K562 (cell line): ENCODE data around the gene MPG. TPM values are rescaled to one million over a fixed set of nuclear protein-coding genes. Genes with fewer than 3 reads are reported as not detected.

Source experiments
- ATAC-seq: fragments of 200-7000 bp; cut with Tn5 transposase; 3 replicates; pipeline ENCODE4 v1.9.1; 2020; ENCODE audit warnings: moderate library complexity
- BruUV-seq: library from RNA; stranded (reverse); fragments of 400-500 nt; replicated peaks from 2 replicates; lab custom pipeline; 2021; lab: Mats Ljungman, UMichigan
- CTCF ChIA-PET: fragments of 300-600 bp; formaldehyde crosslinking; extraction: SDS; loops from one replicate; lab custom pipeline; 2021; ENCODE audit warnings: low intra/inter-chr PET ratio; lab: Yijun Ruan, JAX
- POLR2A ChIA-PET: fragments of 300-600, 350-650 bp; sonication (Branson Sonifier 250); formaldehyde crosslinking; extraction: SDS; loops from one replicate; lab custom pipeline; 2021; ENCODE audit warnings: antibody characterized with exemption, inconsistent platforms; lab: Yijun Ruan, JAX
- DNase-seq, 4 experiments: peaks; one replicate each; pipeline versions ENCODE4 v3.0.0 to v3.0.0-alpha.2; 2011 to 2018; ENCODE audit warnings: low spot score in 3 of 4, mixed read lengths in 3 of 4; ENCODE audit errors: extremely low read depth in 1 of 4
- FAIRE-seq: peaks from 2 replicates; lab custom pipeline; 2011; peaks lifted over from hg19 to GRCh38; lab: Jason Lieb, UNC
- H2AFZ ChIP-seq: 2 replicates; pipeline ENCODE4 v1.6.0; 2011; ENCODE audit warnings: low read depth, low read length, control low read depth, inconsistent platforms
- H3K27ac ChIP-seq: fragments of 200-600 bp; 3 replicates; pipeline ENCODE4 v1.8.0; 2011; ENCODE audit warnings: low read depth, mild to moderate bottlenecking, control low read depth, inconsistent platforms, low read length, moderate library complexity, mixed read lengths; ENCODE audit errors: extremely low read depth
- H3K27me3 ChIP-seq, 2 experiments: fragments of 300-600 bp in 1 of 2; 2 replicates in 1 of 2; 3 replicates in 1 of 2; pipeline versions ENCODE4 v1.6.0 to v1.8.0; 2011; ENCODE audit warnings: inconsistent platforms in 2 of 2, low read length in 2 of 2, mild to moderate bottlenecking in 1 of 2, mixed read lengths in 1 of 2, moderate library complexity in 1 of 2; ENCODE audit not compliant: control insufficient read depth in 2 of 2, insufficient read depth in 2 of 2
- H3K36me3 ChIP-seq: fragments of 300-600 bp; 3 replicates; pipeline ENCODE4 v1.8.0; 2011; ENCODE audit warnings: mild to moderate bottlenecking, low read length, inconsistent platforms; ENCODE audit not compliant: control insufficient read depth, insufficient read depth
- H3K4me1 ChIP-seq, 2 experiments: fragments of 200-600 bp in 1 of 2; replicated peaks in 1 of 2; 2 replicates in 1 of 2; 3 replicates in 1 of 2; pipeline versions ENCODE4 v1.5.1 to v1.8.0; 2011; ENCODE audit warnings: inconsistent platforms in 2 of 2, low read length in 2 of 2, mild to moderate bottlenecking in 1 of 2, mixed read lengths in 1 of 2, moderate library complexity in 1 of 2; ENCODE audit not compliant: control insufficient read depth in 2 of 2, insufficient read depth in 2 of 2
- H3K4me2 ChIP-seq: 2 replicates; pipeline ENCODE4 v1.6.1; 2011; ENCODE audit warnings: low read length, control low read depth, inconsistent platforms, mixed read lengths; ENCODE audit not compliant: insufficient read depth
- H3K4me3 ChIP-seq: fragments of 200-600 bp; sonication (generic), shearing (Covaris generic); 2 replicates; pipeline ENCODE4 v1.5.1; 2016; ENCODE audit warnings: control low read depth, inconsistent platforms
- H3K79me2 ChIP-seq: fragments of 200-600 bp; 3 replicates; pipeline ENCODE4 v1.8.0; 2011; ENCODE audit warnings: low read length, inconsistent platforms; ENCODE audit not compliant: control insufficient read depth, insufficient read depth
- H3K9ac ChIP-seq, 2 experiments: 2 replicates each; pipeline versions ENCODE4 v1.6.0 to v1.6.1; 2011; ENCODE audit warnings: low read depth in 2 of 2, low read length in 2 of 2, control low read depth in 1 of 2, inconsistent platforms in 1 of 2, mild to moderate bottlenecking in 1 of 2, mixed read lengths in 1 of 2; ENCODE audit not compliant: insufficient read depth in 1 of 2
- H3K9me1 ChIP-seq: one replicate; pipeline ENCODE4 v1.6.0; 2011; ENCODE audit warnings: inconsistent platforms, mild to moderate bottlenecking, low read length, moderate library complexity; ENCODE audit not compliant: control insufficient read depth, insufficient read depth
- H3K9me3 ChIP-seq: replicated peaks from 2 replicates; pipeline ENCODE4 v1.5.1; 2011; ENCODE audit warnings: low read depth, low read length, inconsistent platforms; ENCODE audit not compliant: control insufficient read depth, insufficient read depth
- H4K20me1 ChIP-seq: replicated peaks from 2 replicates; pipeline ENCODE4 v1.6.1; 2011; ENCODE audit warnings: low read length, inconsistent platforms, mixed read lengths; ENCODE audit not compliant: control insufficient read depth, insufficient read depth
- ARID2 ChIP-seq: fragments of 450-650 bp; IDR thresholded peaks from 2 replicates; pipeline ENCODE4 v1.6.1; 2017; ENCODE audit warnings: antibody characterized with exemption, mild to moderate bottlenecking
- BHLHE40 ChIP-seq: IDR thresholded peaks from 2 replicates; pipeline ENCODE4 v1.6.1; 2011; ENCODE audit warnings: low read length, improper control_type of control experiment
- HDAC1 ChIP-seq, 2 experiments: fragments of 450-650 bp; IDR thresholded peaks; 2 replicates each; pipeline ENCODE4 v1.6.1; 2016 to 2017; ENCODE audit warnings: inconsistent platforms in 1 of 2, mild to moderate bottlenecking in 1 of 2, moderate library complexity in 1 of 2
- HDAC3 ChIP-seq: fragments of 450-650 bp; IDR thresholded peaks from 2 replicates; pipeline ENCODE4 v1.6.1; 2018; ENCODE audit warnings: borderline replicate concordance, mild to moderate bottlenecking, moderate library complexity; ENCODE audit not compliant: partially characterized antibody
- KDM1A ChIP-seq, 2 experiments: fragments of 450-650 bp; IDR thresholded peaks; 2 replicates each; pipeline ENCODE4 v1.6.1; 2016; ENCODE audit warnings: mild to moderate bottlenecking in 2 of 2
- MIER1 ChIP-seq: fragments of 450-650 bp; IDR thresholded peaks from 2 replicates; pipeline ENCODE4 v1.6.1; 2016; ENCODE audit warnings: antibody characterized with exemption, mild to moderate bottlenecking, low read depth
- NFRKB ChIP-seq: fragments of 450-650 bp; IDR thresholded peaks from 2 replicates; pipeline ENCODE4 v1.6.1; 2016; ENCODE audit warnings: low read depth
- POLR2A ChIP-seq: fragments of 450-650 bp; conservative IDR thresholded peaks from 2 replicates; pipeline ENCODE4 v1.6.1; 2016
- RBFOX2 ChIP-seq: fragments of 200-400 bp; formaldehyde crosslinking; IDR thresholded peaks from 2 replicates; pipeline ENCODE4 v1.6.1; 2017; ENCODE audit warnings: low read depth, mild to moderate bottlenecking, low read length, moderate library complexity
- STAT5A ChIP-seq: IDR thresholded peaks from 2 replicates; pipeline ENCODE4 v1.6.1; 2012; ENCODE audit warnings: low read length, inconsistent platforms, borderline replicate concordance
- SUPT5H ChIP-seq: fragments of 450-650 bp; IDR thresholded peaks from 2 replicates; pipeline ENCODE4 v1.6.1; 2016
- TOE1 ChIP-seq, 2 experiments: fragments of 450-650 bp in 1 of 2; sonication (generic) in 1 of 2; formaldehyde crosslinking in 1 of 2; IDR thresholded peaks; 2 replicates each; pipeline versions ENCODE4 v1.7.1 to v1.8.0; 2016 to 2022; ENCODE audit warnings: borderline replicate concordance in 2 of 2, mild to moderate bottlenecking in 2 of 2, antibody characterized with exemption in 1 of 2, inconsistent platforms in 1 of 2, low read depth in 1 of 2, missing genetic modification reagents in 1 of 2, moderate library complexity in 1 of 2
- ZFP1 ChIP-seq: fragments of 450-650 bp; formaldehyde crosslinking; IDR thresholded peaks from 2 replicates; pipeline ENCODE4 v1.4.0; 2020; ENCODE audit warnings: mild to moderate bottlenecking, mixed read lengths
- WGBS: fragments of 100-300 bp; shearing (Covaris generic); methylation state at CpG from one replicate; pipeline ENCODE4 v1.1.6; 2016; ENCODE audit warnings: low coverage, mixed read lengths; ENCODE audit not compliant: insufficient coverage; ENCODE audit errors: missing lambda C conversion rate; 5-methylcytosine and 5-hydroxymethylcytosine counted together
- in situ Hi-C: fragments of 300-500 bp; cut with MboI; formaldehyde crosslinking; loops from 4 replicates; pipeline ENCODE4 v1.15.0; 2018; ENCODE audit warnings: inconsistent platforms, mixed read lengths
- intact Hi-C: fragments of 100-400 bp; cut with micrococcal nuclease; formaldehyde crosslinking; loops from 2 replicates; pipeline ENCODE4 v1.14.2; 2022
- polyA plus RNA-seq, 8 experiments: library from polyadenylated mRNA; depleted of rRNA in 4 of 8; stranded (reverse) in 5 of 8; unstranded in 3 of 8; fragments of >200 nt; fragmentation: Nextera tagmentation in 2 of 8; fragmentation: Illumina TruSeq in 1 of 8; extraction: Ambion mirVana in 2 of 8; extraction: Trizol in 1 of 8; gene quantifications; 2 replicates each; pipeline versions ENCODE4 v1.2.1 to v1.2.3, GENCODE V29; 2011 to 2014; ENCODE audit warnings: inconsistent platforms in 1 of 8, missing spikeins in 1 of 8
- total RNA-seq, 7 experiments: library from RNA; depleted of rRNA in 6 of 7; stranded (reverse); fragments of >200 nt in 6 of 7; fragmentation: Illumina TruSeq in 2 of 7; extraction: Trizol in 2 of 7; gene quantifications; 2 replicates each; pipeline versions ENCODE4 v1.2.1 to v1.2.3, GENCODE V29; 2011 to 2021; ENCODE audit warnings: low replicate concordance in 1 of 7
- TF ChIP-seq, protein P1 (sequence below): sonication (generic); formaldehyde crosslinking; IDR thresholded peaks from 2 replicates; pipeline ENCODE4 v1.8.0; 2022; ENCODE audit warnings: mild to moderate bottlenecking, missing genetic modification reagents
- TF ChIP-seq, protein P2 (sequence below): fragments of 250-450 bp; sonication (Bioruptor Pico); IDR thresholded peaks from 2 replicates; pipeline ENCODE4 v1.8.0; 2021; ENCODE audit warnings: moderate library complexity, mild to moderate bottlenecking, inconsistent platforms
- TF ChIP-seq, protein P3 (sequence below): fragments of 250-450 bp; sonication (Bioruptor Pico); IDR thresholded peaks from 2 replicates; pipeline ENCODE4 v1.8.0; 2021; ENCODE audit warnings: mild to moderate bottlenecking, moderate library complexity
- TF ChIP-seq, protein P4 (sequence below): fragments of 450-650 bp; IDR thresholded peaks from one replicate; pipeline ENCODE4 v1.6.1; 2018; ENCODE audit warnings: mild to moderate bottlenecking, moderate library complexity; ENCODE audit not compliant: partially characterized antibody
- TF ChIP-seq, protein P5 (sequence below): sonication (generic); formaldehyde crosslinking; IDR thresholded peaks from 2 replicates; pipeline ENCODE4 v1.8.1; 2023; ENCODE audit warnings: mild to moderate bottlenecking, missing genetic modification reagents

Gene MPG
- total and polyA plus RNA-seq, 9 of the 15 experiments (the other 6 are each of a cell fraction or from before 2014, with no cell fraction given): 0.42 to 226 (median 36.2) TPM

DNA sequence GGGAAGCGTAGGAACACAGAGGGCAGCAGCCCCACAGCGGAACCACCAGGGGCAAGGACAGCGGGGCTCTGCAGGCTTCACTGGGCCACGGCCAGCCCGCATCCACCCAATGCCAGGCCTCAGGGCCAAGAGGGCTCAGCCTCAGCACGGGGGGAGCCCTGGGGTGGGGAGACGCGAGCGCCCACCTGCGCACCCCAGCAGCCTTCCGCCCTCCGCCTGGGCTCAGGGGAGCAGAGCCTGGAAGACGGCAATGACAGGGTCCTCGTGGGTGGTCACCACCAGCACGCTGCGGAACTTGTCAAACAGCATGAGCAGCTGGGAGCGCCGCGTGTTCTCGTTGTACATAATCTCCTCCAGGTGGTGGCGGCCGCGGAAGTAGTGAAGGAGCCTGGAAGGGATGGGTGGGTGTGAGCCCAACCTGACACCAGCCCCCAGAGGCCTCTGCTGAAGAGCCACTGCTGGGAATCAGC is 8.5 kb downstream of the MPG start:
- peak overlapping the region in 1 of 2 experiments; percentile 50; a peak in 2 of 4 replicates for H3K9ac ChIP-seq
- ATAC-seq (no peak), FAIRE-seq (no peak), DNase-seq (no peak)
- H3K79me2 ChIP-seq: no peaks in the 10 kb centered on the region
- CTCF ChIA-PET: no interaction called here
- H3K36me3 ChIP-seq: peaks cover 77% of the 10 kb centered on the region; the same call in 2 of the 3 replicates
- H3K9me1 ChIP-seq: peaks cover 3% of the 10 kb centered on the region
- H3K4me2 ChIP-seq: no peak overlapping the region
- WGBS: 92% methylated on average over 13 of the region's 23 CpGs
- no peaks in the 10 kb centered on the region for H3K27me3 ChIP-seq
- peaks cover 5 to 61% of the 10 kb centered on the region in 2 experiments; a peak in 4 of 5 replicates for H3K4me1 ChIP-seq
- no peak overlapping the region for H3K4me3 ChIP-seq
- POLR2A ChIA-PET: interaction anchor here (0.5 to 2.8 kb wide), 6 partner anchors 8 to 1222 kb away, joined by 3 to 16 read pairs (median 6); no protein-coding TSS in a partner anchor
- in situ Hi-C loops: no loop called here
- no peak overlapping the region for H2AFZ ChIP-seq
- H3K9me3 ChIP-seq: no peaks in the 10 kb centered on the region
- intact Hi-C loops: no loop called here
- peaks cover 12% of the 10 kb centered on the region; the same call in 1 of the 2 replicates for H4K20me1 ChIP-seq
- no peak overlapping the region for H3K27ac ChIP-seq
- no TSS peak for BruUV-seq
- TF ChIP-seq, protein P1, sequence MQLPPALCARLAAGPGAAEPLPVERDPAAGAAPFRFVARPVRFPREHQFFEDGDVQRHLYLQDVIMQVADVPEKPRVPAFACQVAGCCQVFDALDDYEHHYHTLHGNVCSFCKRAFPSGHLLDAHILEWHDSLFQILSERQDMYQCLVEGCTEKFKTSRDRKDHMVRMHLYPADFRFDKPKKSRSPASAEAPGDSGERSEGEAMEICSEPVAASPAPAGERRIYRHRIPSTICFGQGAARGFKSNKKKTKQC (CRISPR knock-in tag): no peak
- TF ChIP-seq, protein P2, sequence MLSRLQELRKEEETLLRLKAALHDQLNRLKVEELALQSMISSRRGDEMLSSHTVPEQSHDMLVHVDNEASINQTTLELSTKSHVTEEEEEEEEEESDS (CRISPR knock-in tag): no peak
- no peak for TF ChIP-seq STAT5A
- no peak for TF ChIP-seq ZFP1 (CRISPR knock-in tag)
- peak; percentile 31; the same call in 1 of the 2 replicates for TF ChIP-seq POLR2A
- no peak for TF ChIP-seq MIER1
- TF ChIP-seq, protein P3, sequence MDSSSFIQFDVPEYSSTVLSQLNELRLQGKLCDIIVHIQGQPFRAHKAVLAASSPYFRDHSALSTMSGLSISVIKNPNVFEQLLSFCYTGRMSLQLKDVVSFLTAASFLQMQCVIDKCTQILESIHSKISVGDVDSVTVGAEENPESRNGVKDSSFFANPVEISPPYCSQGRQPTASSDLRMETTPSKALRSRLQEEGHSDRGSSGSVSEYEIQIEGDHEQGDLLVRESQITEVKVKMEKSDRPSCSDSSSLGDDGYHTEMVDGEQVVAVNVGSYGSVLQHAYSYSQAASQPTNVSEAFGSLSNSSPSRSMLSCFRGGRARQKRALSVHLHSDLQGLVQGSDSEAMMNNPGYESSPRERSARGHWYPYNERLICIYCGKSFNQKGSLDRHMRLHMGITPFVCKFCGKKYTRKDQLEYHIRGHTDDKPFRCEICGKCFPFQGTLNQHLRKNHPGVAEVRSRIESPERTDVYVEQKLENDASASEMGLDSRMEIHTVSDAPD (CRISPR knock-in tag): no peak
- TF ChIP-seq SUPT5H: peak; percentile 33; the same call in 1 of the 2 replicates
- TF ChIP-seq, protein P4, sequence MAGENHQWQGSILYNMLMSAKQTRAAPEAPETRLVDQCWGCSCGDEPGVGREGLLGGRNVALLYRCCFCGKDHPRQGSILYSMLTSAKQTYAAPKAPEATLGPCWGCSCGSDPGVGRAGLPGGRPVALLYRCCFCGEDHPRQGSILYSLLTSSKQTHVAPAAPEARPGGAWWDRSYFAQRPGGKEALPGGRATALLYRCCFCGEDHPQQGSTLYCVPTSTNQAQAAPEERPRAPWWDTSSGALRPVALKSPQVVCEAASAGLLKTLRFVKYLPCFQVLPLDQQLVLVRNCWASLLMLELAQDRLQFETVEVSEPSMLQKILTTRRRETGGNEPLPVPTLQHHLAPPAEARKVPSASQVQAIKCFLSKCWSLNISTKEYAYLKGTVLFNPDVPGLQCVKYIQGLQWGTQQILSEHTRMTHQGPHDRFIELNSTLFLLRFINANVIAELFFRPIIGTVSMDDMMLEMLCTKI: no peak
- no peak for TF ChIP-seq BHLHE40
- TF ChIP-seq ARID2: no peak
- no peak for TF ChIP-seq NFRKB
- no peak for TF ChIP-seq HDAC1 (IDR thresholded peaks at IDR 0.05)
- TF ChIP-seq RBFOX2: peak; percentile 58
- no peak for TF ChIP-seq KDM1A (IDR thresholded peaks at IDR 0.05)
- no peak for TF ChIP-seq HDAC3
- TF ChIP-seq TOE1 (IDR thresholded peaks at IDR 0.05; ENCODE audit: borderline replicate concordance): no peak
- TF ChIP-seq TOE1 (CRISPR knock-in tag; IDR thresholded peaks at IDR 0.05; ENCODE audit: borderline replicate concordance, low read depth): no peak
- TF ChIP-seq, protein P5, sequence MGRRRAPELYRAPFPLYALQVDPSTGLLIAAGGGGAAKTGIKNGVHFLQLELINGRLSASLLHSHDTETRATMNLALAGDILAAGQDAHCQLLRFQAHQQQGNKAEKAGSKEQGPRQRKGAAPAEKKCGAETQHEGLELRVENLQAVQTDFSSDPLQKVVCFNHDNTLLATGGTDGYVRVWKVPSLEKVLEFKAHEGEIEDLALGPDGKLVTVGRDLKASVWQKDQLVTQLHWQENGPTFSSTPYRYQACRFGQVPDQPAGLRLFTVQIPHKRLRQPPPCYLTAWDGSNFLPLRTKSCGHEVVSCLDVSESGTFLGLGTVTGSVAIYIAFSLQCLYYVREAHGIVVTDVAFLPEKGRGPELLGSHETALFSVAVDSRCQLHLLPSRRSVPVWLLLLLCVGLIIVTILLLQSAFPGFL (CRISPR knock-in tag): no peak
